ENCODE data around the gene PRM3. TPM values are rescaled to one million over a fixed set of nuclear protein-coding genes. Genes with fewer than 3 reads are reported as not detected.

PRM3 gene
- total RNA-seq, 1 donor from 2014 or later: not detected

GRCh38 chr16:11276143-11276895 is 2.9 kb upstream of the PRM3 start, which contains the start of gene PRM2:
Gene PRM2, minus strand, starts transcription at chr16:11276480. Its CDS starts 110 bp downstream, at chr16:11276370.
- Histone ChIP-seq H3K9me3 (no peaks in the 10 kb centered on the region), H3K4me1 (no peaks in the 10 kb centered on the region), H3K4me3 (no peak within 1 kb of the TSS), H3K36me3 (no peaks in the 10 kb centered on the region), H3K27ac (no peak within 1 kb of the TSS), H3K27me3 (no peaks in the 10 kb centered on the region)
- intact Hi-C loops (cut with DNase I): no loop called here
- no peak for TF ChIP-seq CTCF (IDR thresholded peaks at IDR 0.05)
- DNase-seq (ENCODE audit: low spot score in 2 of 2): no peak

GRCh38 chr16:11274964-11275363 is 1.5 kb upstream of the PRM3 start:
- H3K9me3 ChIP-seq: no peaks in the 10 kb centered on the region
- H3K27ac ChIP-seq: no peak overlapping the region
- H3K4me3 ChIP-seq: no peak overlapping the region
- intact Hi-C loops (cut with DNase I): no loop called here
- H3K4me1 ChIP-seq: no peaks in the 10 kb centered on the region
- DNase-seq (ENCODE audit: low spot score in 2 of 2): no peak
- TF ChIP-seq CTCF (IDR thresholded peaks at IDR 0.05): no peak
- no peaks in the 10 kb centered on the region for H3K27me3 ChIP-seq
- H3K36me3 ChIP-seq: no peaks in the 10 kb centered on the region

- no peak for TF ChIP-seq CTCF (IDR thresholded peaks at IDR 0.05)
- H3K27me3 ChIP-seq: no peaks in the 10 kb centered on the region
- intact Hi-C loops (cut with DNase I): no loop called here
- H3K4me1 ChIP-seq: no peaks in the 10 kb centered on the region
- no peaks in the 10 kb centered on the region for H3K36me3 ChIP-seq
- no peak overlapping the region for H3K27ac ChIP-seq
- H3K4me3 ChIP-seq: no peak overlapping the region
- no peak for DNase-seq (ENCODE audit: low spot score in 2 of 2)
- no peaks in the 10 kb centered on the region for H3K9me3 ChIP-seq
These were observed 394 bp upstream of the PRM3 start for GRCh38 chr16:11273721-11274324.

- intact Hi-C loops (cut with DNase I): no loop called here
- TF ChIP-seq CTCF (IDR thresholded peaks at IDR 0.05): no peak
- no peak for DNase-seq (ENCODE audit: low spot score in 2 of 2)
- Histone ChIP-seq H3K4me3 (no peak overlapping the region), H3K36me3 (no peaks in the 10 kb centered on the region), H3K4me1 (no peaks in the 10 kb centered on the region), H3K9me3 (no peaks in the 10 kb centered on the region), H3K27me3 (no peaks in the 10 kb centered on the region), H3K27ac (no peak overlapping the region)
These were observed 945 bp downstream of the PRM3 start for GRCh38 chr16:11272484-11272883.

- no peaks in the 10 kb centered on the region for H3K4me1 ChIP-seq
- H3K27ac ChIP-seq: no peak overlapping the region
- H3K4me3 ChIP-seq: no peak overlapping the region
- intact Hi-C loops (cut with DNase I): no loop called here
- no peak for TF ChIP-seq CTCF (IDR thresholded peaks at IDR 0.05)
- no peaks in the 10 kb centered on the region for H3K36me3 ChIP-seq
- no peaks in the 10 kb centered on the region for H3K27me3 ChIP-seq
- H3K9me3 ChIP-seq: no peaks in the 10 kb centered on the region
- DNase-seq (ENCODE audit: low spot score in 2 of 2): no peak
These were observed 1.8 kb downstream of the PRM3 start for GRCh38 chr16:11271610-11272009.

Measured in ascending aorta (tissue), 2 donors.